ENCODE measurements around the gene PTCD2.

PTCD2 gene

DNA sequence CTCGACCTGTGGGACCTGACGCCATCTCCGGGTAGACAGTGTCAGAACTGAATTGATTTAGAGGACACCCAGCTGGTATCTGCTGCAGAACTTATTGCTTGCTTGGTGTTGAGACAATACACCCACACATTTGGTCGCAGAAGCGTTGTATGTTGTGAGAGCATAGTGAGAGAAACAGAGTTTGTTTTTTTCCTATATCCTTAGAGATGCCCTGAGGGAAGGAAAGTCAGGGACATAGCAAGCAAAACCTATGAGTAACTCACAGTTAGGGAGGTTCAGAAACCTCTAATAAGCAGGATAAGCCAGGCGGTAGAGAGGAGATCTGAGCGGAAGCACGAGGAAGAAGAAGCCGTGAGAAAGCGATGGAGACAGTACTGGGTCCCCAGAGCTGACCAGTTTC lies 59.8 kb downstream of the PTCD2 start:
- TF ChIP-seq POLR2AphosphoS5 (IDR thresholded peaks at IDR 0.05; ENCODE audit: low read depth, low read length) (no peak), REST (IDR thresholded peaks at IDR 0.05; ENCODE audit: insufficient read depth in 1 of 2, low read depth in 2 of 2, low read length in 2 of 2) (no peak), SIN3A (IDR thresholded peaks at IDR 0.05; ENCODE audit: borderline replicate concordance, insufficient read depth, low read length) (no peak), FOXP2 (optimal IDR thresholded peaks at IDR 0.05; ENCODE audit: borderline replicate concordance, extremely low read depth, extremely low read length, insufficient read depth) (no peak), TAF1 (IDR thresholded peaks at IDR 0.05; ENCODE audit: borderline replicate concordance, insufficient read depth, low read length) (no peak)

GRCh38 chr5:72380492-72381274 lies 60.5 kb downstream of the PTCD2 start:
- no peak for TF ChIP-seq FOXP2 (optimal IDR thresholded peaks at IDR 0.05; ENCODE audit: borderline replicate concordance, extremely low read depth, extremely low read length, insufficient read depth)
- TF ChIP-seq REST (IDR thresholded peaks at IDR 0.05; ENCODE audit: insufficient read depth in 1 of 2, low read depth in 2 of 2, low read length in 2 of 2) = no peak
- no peak for TF ChIP-seq TAF1 (IDR thresholded peaks at IDR 0.05; ENCODE audit: borderline replicate concordance, insufficient read depth, low read length)
- TF ChIP-seq POLR2AphosphoS5 (IDR thresholded peaks at IDR 0.05; ENCODE audit: low read depth, low read length) = no peak
- TF ChIP-seq SIN3A (IDR thresholded peaks at IDR 0.05; ENCODE audit: borderline replicate concordance, insufficient read depth, low read length) = no peak

DNA sequence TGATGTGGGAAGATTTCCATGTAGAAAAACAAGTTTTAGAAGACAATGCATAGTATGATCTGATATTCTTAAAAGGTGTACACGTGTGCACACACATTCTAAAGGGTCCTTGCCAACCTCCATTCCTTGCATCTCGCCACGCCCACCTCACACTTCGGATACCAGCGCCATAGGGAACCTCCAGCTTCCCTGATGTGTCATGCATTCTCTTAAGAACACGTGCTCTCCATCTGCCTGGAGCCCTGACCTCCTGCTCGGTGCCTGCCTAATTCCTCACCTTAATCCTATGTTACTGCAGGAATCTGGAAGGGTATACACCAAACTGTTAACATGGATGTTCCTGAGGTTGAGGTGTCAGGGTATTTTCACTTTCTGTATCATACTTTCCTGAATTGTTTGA lies 63.1 kb downstream of the PTCD2 start:
- TF ChIP-seq TAF1 (IDR thresholded peaks at IDR 0.05; ENCODE audit: borderline replicate concordance, insufficient read depth, low read length) (no peak), POLR2AphosphoS5 (IDR thresholded peaks at IDR 0.05; ENCODE audit: low read depth, low read length) (no peak), FOXP2 (optimal IDR thresholded peaks at IDR 0.05; ENCODE audit: borderline replicate concordance, extremely low read depth, extremely low read length, insufficient read depth) (no peak), REST (IDR thresholded peaks at IDR 0.05; ENCODE audit: insufficient read depth in 1 of 2, low read depth in 2 of 2, low read length in 2 of 2) (no peak), SIN3A (IDR thresholded peaks at IDR 0.05; ENCODE audit: borderline replicate concordance, insufficient read depth, low read length) (no peak)

DNA sequence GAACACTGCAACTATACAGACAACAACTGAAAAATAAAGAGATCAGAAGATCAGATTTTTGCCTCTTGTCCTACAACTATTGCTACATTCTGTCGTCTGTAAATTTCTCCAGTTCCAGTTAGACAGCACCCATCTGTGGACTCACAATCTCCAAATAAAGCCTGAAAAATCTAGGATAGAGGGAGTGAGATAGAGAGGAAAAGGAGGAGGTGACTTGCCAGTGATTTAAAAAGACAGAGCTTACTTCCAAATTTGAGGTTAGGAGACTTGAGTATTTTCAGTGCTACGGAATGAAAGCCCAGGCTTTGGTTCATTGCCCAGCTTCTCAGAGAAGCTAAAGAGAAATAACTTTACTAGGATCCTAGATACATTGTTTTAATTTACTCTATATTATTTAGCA lies 63.6 kb downstream of the PTCD2 start:
- no peak for TF ChIP-seq SIN3A (IDR thresholded peaks at IDR 0.05; ENCODE audit: borderline replicate concordance, insufficient read depth, low read length)
- TF ChIP-seq REST (IDR thresholded peaks at IDR 0.05; ENCODE audit: insufficient read depth in 1 of 2, low read depth in 2 of 2, low read length in 2 of 2) = no peak
- TF ChIP-seq FOXP2 (optimal IDR thresholded peaks at IDR 0.05; ENCODE audit: borderline replicate concordance, extremely low read depth, extremely low read length, insufficient read depth) = no peak
- TF ChIP-seq POLR2AphosphoS5 (IDR thresholded peaks at IDR 0.05; ENCODE audit: low read depth, low read length) = no peak
